Peyer's patch (tissue), 4 donors: ENCODE data around the gene ZBTB20.

Experiments
- CTCF ChIP-seq, 6 experiments: fragments of 450-650 bp in 4 of 6; fragments of 200-600 bp in 2 of 6; sonication (generic) in 1 of 6; IDR thresholded peaks; one replicate each; pipeline ENCODE4 v1.5.1; 2017 to 2019; ENCODE audit warnings: antibody characterized with exemption in 6 of 6, mild to moderate bottlenecking in 3 of 6, moderate library complexity in 1 of 6
- POLR2A ChIP-seq, 2 donors: fragments of 450-650 bp; IDR thresholded peaks; one replicate each; pipeline ENCODE4 v1.5.1; 2017; ENCODE audit warnings: antibody characterized with exemption in 2 of 2, mild to moderate bottlenecking in 2 of 2, moderate library complexity in 2 of 2

- TF ChIP-seq CTCF (IDR thresholded peaks at IDR 0.05) (no peak), POLR2A (IDR thresholded peaks at IDR 0.05) (no peak)
These were observed 525.1 kb downstream of the ZBTB20 start for GRCh38 chr3:114622001-114622400.
